NCI-H1694 (cell line): Measurements from ENCODE around the gene TK2.

Experiments used
- DNase-seq: peaks from one replicate; lab custom pipeline; 2025; lab: John Stamatoyannopoulos, UW

Gene TK2

DNA sequence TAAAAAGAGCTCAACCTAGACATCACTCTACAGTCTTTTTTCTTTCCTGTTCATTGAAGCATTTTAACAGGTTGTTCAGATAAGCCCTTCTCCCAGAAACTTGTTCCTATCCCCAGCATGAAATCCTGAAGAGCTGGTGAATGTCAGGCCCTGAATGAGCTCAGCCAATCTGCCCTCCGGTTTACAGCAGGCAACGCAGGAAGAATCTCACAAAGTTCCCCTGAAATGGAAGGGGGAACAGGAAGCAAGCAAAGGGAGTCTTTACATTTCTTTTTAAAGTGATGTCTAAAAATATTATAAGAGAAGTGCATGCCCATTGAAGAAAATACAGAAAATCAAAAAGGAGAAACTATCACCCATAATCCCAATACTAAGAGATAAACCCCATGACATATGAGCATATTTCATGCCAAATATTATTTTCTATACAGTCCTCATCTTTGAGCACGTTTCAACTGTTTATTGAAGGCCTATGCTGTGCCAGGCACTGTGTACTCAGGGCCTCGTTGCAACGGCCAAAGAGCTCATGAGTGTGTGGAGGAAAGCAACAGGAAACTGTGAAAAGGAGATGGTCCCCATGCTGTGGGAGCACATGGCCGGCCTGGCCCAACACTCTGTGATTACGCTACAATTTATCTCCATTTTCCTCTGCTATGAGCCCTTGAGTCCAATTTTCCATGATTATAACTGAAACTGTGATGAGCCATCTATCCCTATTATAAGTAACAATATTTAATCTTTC is 5.7 kb downstream of the TK2 start:
- no peak for DNase-seq

DNA sequence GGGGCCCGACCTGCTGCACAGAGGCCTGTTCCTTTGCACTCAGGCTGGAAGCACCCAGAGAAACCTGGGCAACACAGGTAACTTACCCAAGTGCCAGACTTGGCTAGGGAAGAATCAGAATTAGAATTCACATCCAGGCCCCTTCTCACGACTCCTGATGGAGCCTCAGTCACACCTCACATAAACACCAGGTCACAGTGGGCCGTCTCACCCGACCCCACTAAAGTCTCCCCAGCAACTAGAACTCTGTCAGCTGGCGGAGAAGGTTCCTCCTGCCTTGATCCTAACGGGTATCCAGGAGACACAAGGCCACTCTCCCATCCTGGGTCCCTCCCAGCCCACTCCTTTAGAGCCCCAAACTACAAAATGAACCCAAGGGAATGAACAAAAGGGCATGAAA is 6.4 kb downstream of the TK2 start:
- DNase-seq: no peak

- DNase-seq: no peak
Observed at GRCh38 chr16:66542396-66542795, 7.5 kb downstream of the TK2 start.

GRCh38 chr16:66541388-66542355 is 8.2 kb downstream of the TK2 start:
- DNase-seq: no peak

DNA sequence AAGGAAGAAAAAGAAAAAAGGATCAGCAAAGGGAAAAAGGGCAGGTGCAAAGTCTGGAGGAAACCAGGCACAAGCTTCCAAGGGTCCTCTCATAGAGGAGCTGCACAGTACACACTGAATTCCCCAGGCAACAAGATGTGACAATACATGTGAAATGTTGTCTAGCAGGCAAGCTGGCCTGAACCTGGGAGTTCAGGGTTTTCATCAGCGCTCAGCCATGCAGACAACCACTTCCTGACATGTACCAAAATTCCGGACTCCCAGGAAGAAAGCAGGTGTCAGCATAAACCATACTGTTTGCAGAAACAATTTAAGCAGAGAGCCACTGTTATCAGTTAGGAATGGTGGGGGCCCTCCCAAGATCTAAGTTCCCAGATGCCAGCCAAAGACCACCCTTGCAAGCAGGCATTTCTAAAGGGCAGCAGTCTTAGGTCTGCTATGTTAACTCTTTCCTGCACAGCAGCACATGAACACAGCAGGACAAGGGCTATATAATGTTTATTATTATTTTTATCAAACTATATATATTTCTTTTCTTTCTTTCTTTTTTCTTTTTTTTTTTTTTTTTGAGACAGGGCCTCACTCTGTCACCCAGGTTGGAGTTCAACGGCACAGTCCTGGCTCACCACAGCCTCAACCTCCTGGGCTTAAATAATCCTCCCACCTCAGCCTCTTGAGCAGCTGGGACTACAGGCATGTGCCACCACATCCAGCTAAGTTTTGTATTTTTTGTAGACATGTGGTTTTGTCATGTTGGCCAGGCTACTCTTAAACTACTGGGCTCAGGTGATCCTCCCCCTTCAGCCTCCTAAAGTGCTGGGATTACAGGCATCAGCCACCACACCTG is 10.1 kb downstream of the TK2 start:
- no peak for DNase-seq

- DNase-seq: no peak
Observed at GRCh38 chr16:66538910-66539309, 11.0 kb downstream of the TK2 start.

DNA sequence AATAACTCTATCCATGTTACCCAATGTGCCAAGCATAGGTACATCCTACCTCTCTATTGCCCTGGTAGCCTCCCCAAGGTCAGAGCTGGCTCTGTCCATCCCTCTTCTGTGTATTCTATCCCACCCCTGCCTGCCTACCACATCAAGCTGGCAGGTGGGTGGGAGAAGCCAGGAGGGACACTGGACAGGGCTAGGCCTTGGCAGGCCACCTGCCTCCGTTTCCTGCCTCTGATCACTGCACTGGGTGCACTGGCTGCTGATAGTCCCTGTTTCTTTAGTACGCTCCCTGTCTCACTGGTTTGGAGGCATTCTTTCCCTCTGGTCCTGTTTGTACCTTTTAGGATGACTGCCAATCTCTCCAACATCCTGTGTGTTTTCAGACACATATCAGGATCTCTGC is 12.7 kb downstream of the TK2 start:
- no peak for DNase-seq

DNA sequence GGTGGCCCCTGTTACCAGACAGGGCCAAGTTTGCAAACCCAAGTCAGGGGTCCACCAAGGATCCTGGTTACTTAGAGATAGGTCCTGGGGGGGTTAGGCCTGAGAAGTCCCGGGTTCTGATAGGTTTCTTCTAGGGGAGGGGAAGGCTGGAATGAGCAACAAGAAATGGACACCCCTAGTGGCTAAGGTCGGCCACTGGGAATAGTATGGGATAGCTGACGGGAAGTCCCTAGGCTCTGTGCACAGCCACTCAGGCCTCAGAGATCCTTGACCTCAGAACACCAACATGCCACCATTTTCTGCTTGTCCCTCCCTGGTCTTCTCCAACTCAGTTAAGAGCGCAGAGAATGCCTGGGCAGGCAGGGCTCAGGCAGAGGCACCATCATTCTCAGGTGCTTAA is 13.4 kb downstream of the TK2 start:
- no peak for DNase-seq

GRCh38 chr16:66534376-66534799 is 15.5 kb downstream of the TK2 start:
- no peak for DNase-seq

DNA sequence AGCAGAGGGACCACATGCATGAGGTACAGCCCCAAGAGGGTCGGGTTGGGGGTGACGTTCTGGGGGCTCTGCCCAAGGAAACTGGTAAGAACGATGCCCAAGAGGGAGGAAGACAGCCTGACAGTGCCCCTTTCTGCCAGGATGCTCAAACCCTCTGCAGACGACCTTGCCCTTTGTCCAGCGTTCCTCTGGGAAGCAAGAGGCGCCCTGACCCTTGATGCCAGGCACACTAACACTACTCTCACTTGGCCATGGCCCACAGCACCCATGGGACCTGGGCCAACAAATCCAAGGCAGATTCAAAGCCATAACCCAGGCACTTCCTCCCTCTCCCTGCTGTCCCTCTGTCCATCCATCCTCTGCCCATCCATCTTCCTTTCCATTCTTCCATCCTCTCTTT is 20.4 kb downstream of the TK2 start:
- no peak for DNase-seq

DNA sequence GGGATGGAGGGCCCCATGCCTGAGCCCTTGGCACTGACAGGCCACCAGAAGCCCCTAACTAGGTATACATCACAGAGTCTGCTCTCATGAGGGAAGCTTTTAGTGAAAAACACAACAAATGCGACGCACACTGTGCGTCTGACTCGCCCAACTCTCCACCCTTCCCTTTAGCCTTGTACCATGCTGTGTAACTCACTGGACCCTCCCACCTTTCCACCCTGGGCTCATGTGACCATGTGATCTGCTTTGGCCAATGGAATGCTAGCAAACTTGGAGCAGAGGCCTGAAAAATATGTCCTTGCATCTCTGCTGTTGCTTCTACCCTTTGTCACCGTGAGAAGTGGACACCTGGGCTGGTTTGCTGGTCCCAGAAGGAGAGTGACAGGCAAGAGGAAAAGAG is 21.6 kb downstream of the TK2 start:
- no peak for DNase-seq

GRCh38 chr16:66525396-66526180 is 24.3 kb downstream of the TK2 start:
- no peak for DNase-seq

GRCh38 chr16:66524601-66525164 is 25.2 kb downstream of the TK2 start:
- DNase-seq: no peak

DNA sequence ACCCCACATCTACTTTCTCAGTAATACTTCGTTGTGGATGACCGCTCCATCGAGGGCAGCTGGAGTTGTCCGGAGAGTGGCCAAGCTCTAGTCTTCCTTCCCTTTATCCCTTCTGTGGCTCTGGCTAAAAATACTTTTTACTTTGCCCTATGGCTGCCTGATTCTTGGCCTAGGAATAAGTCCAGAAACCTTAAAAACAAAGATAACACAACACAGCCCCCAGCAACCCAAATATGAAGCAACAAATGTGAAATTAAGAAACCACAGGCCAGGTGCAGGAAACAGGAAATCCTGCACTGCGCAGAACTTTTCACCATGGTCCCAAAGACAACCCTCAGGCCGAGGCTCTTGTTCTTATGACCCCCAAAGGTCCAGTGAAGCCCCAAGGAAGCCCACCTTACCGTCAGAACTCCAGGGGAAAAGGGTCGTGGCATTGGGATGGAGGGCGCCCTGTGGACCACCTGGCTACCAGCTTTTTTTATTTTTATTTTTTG is 26.0 kb downstream of the TK2 start:
- DNase-seq: no peak

- DNase-seq: no peak
Observed at GRCh38 chr16:66522816-66523590, 26.9 kb downstream of the TK2 start.

DNA sequence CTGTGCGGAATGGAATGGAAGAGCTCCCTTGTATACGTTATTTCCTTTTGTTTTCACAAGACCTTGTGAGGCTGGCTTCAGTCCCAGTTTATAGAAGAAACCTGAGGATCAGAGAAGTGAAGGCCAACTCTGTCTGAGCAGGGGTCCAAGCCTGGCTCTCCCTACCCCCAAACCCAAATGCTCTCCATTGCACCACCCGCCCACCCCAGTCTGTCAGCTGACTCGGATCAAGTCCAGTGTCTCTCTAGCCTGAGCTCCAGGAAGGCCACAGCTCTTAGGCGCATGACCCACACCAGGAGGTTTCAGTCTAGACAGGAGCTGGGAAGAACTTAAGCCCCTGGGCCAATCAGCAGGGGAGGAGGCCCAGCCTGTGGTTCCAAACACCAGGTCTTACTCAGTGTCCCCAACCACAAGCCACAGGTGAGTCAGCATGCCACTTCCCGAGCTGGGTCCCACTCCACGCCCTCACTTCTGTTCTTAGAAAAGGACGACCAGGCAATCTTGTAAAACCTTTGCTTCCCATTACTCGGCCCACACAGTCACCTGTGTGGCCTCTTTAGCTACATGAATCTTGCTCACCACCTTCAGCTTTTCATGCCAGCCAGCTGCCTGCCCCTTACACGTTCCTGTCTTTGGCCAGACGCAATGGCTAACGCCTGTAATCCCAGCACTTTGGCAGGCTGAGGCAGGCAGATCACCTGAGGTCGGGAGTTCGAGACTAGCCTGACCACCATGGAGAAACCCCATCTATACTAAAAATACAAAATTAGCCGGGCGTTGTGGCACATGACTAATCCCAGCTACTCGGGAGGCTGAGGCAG is 27.8 kb downstream of the TK2 start:
- DNase-seq: no peak

DNA sequence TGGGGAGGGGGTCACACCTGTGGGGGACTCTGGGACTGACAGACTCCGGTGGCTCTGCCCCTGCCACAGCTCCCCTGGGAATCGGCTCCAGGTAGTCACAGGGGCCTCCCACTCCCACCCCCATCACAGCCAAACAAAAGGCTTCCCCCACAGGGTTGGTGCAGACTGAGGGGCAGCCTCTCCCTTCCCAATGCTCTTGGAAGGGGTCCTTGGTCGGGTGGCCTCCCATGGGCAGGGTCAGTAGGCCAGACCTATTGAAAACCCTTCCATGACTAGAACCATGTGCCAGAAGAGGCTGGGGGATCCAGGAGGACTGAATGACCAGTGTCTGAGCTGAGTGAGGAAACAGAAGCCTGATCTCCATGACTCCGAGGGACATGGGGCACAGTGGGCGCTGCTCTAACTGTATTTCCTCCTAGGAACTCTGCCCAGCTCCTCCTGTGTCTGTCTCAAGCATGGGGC is 28.6 kb downstream of the TK2 start:
- DNase-seq: no peak

DNA sequence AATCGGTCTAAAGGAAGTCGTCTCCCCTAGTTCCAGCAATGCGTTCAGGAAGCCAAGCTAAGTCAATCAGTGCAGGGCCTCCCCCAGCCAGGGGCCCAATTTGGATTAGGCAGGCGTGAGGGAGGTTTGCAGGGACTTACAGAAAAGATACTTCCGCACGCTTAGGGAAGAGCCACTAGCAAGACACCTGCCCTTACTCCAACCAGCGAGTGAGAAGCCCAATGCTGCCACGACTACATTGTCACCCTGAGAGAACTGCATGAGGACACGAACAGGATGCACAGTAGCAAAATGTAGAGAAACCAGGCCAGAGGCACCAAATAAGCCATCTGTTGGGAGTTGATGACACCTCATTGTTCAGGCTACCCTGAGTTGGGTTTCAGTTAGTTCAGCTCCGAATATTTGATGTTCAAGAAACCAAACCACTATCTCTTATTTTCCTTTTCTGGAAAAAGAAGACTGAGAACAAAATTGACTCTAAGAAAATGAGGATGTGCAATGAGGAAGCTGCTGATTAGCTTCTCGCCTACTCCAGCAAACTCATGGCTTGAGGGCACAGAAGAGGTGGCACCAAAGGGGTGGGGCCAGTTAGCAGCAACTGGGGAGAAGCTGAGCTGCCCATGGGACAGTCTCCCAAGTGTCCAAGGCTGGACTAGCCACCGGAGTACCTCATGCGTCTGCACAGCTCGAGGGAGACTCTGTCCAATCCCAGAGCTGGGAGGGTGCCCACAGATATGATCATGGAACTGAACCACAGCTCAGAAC is 29.3 kb downstream of the TK2 start:
- no peak for DNase-seq
